ENCODE data around the gene EFNB2. TPM values are rescaled to one million over a fixed set of nuclear protein-coding genes. Genes with fewer than 3 reads are reported as not detected.

EFNB2 gene
- total and polyA plus RNA-seq, 2 of the 8 experiments (the other 6 are each of a cell fraction or from before 2014, with no cell fraction given), result 8.2 to 12.0 TPM

- Histone ChIP-seq H3K79me1 (ENCODE audit: low read depth, low read length) (no peaks in the 10 kb centered on the region), H2BK15ac (ENCODE audit: low read length) (no peak overlapping the region), H2BK20ac (ENCODE audit: low read length) (no peak overlapping the region), H3K27me3 (replicated peaks in 1 of 4; ENCODE audit: control insufficient read depth in 3 of 4, extremely low read depth in 1 of 4, insufficient read depth in 3 of 4, low read length in 3 of 4) (no peaks in the 10 kb centered on the region), H2BK12ac (ENCODE audit: low read depth, low read length) (no peak overlapping the region), H3K9me3 (ENCODE audit: insufficient read depth in 2 of 2, low read depth in 1 of 2, low read length in 1 of 2) (no peaks in the 10 kb centered on the region), H4K5ac (ENCODE audit: insufficient read length, low read depth, low read length) (no peak overlapping the region), H4K8ac (ENCODE audit: extremely low read depth, insufficient read depth, low read length) (no peak overlapping the region), H4K20me1 (replicated peaks in 1 of 2; ENCODE audit: control insufficient read depth in 1 of 2, insufficient read depth in 2 of 2, low read length in 2 of 2) (no peaks in the 10 kb centered on the region), H3K23me2 (ENCODE audit: low read depth, low read length) (no peaks in the 10 kb centered on the region; the same call in 1 of the 2 replicates), H3K9ac (replicated peaks in 1 of 4; ENCODE audit: extremely low read depth in 1 of 4, low read depth in 3 of 4, low read length in 3 of 4) (no peak overlapping the region), H3K79me2 (ENCODE audit: control insufficient read depth in 1 of 2, insufficient read depth in 2 of 2, low read length in 2 of 2) (no peaks in the 10 kb centered on the region), H3K4me1 (replicated peaks in 1 of 4; ENCODE audit: control insufficient read depth in 3 of 4, insufficient read depth in 4 of 4, low read length in 3 of 4) (0 out of 7 replicates have a peak, but pooled peaks cover 0 to 2% (median 0%) of the 10 kb centered on the region in 4 experiments), H3K27ac (ENCODE audit: low read depth, low read length) (no peak overlapping the region), H3K4me3 (ENCODE audit: extremely low read depth in 1 of 4, insufficient read depth in 2 of 4, low read depth in 3 of 4, low read length in 4 of 4) (no peak overlapping the region), H3K18ac (ENCODE audit: extremely low read depth, low read length) (no peak overlapping the region), H3K4me2 (ENCODE audit: insufficient read depth in 1 of 2, low read depth in 2 of 2, low read length in 2 of 2) (no peak overlapping the region), H2BK120ac (replicated peaks; ENCODE audit: low read depth, low read length) (no peak overlapping the region), H3K36me3 (ENCODE audit: control insufficient read depth in 2 of 4, insufficient read depth in 4 of 4, low read length in 3 of 4) (no peaks in the 10 kb centered on the region), H3K56ac (replicated peaks; ENCODE audit: insufficient read length, low read depth, low read length) (no peak overlapping the region), H3K4ac (replicated peaks; ENCODE audit: insufficient read length, low read depth, low read length) (no peak overlapping the region), H4K91ac (replicated peaks; ENCODE audit: insufficient read length, low read length) (no peak overlapping the region), H2BK5ac (ENCODE audit: low read depth, low read length) (no peak overlapping the region), H3K14ac (ENCODE audit: insufficient read length) (no peak overlapping the region), H3K23ac (ENCODE audit: insufficient read length) (no peak overlapping the region), H2AK5ac (ENCODE audit: low read depth, low read length) (no peak overlapping the region), H2AFZ (ENCODE audit: low read length) (no peak overlapping the region)
- POLR2A ChIA-PET (ENCODE audit: partially characterized antibody), result no interaction called here
- FAIRE-seq (no peak), DNase-seq (ENCODE audit: low read depth in 1 of 2, low spot score in 2 of 2) (no peak)
- CTCF ChIA-PET (ENCODE audit: partially characterized antibody), result interaction anchor here (0.5 to 2.4 kb wide), 4 partner anchors 18 to 1557 kb away, joined by 3 to 7 read pairs (median 5); no protein-coding TSS in a partner anchor
- WGBS, 2 experiments (ENCODE audit: extremely low coverage in 1 of 2, insufficient coverage in 1 of 2, insufficient read length in 1 of 2, insufficient replicate concordance in 2 of 2, low coverage in 1 of 2, low lambda C conversion rate in 2 of 2, missing lambda C conversion rate in 1 of 2), result 71% methylated on average over 7 of the region's 7 CpGs; no CpG with 5 or more reads in 1 of the 2 experiments
- TF ChIP-seq ZNF274 (IDR thresholded peaks at IDR 0.05; ENCODE audit: borderline replicate concordance, extremely low read depth, low read length) (no peak), NANOG (IDR thresholded peaks at IDR 0.05; ENCODE audit: insufficient read depth, low read depth, low read length, poor library complexity, severe bottlenecking) (no peak), EP300 (IDR thresholded peaks at IDR 0.05; ENCODE audit: borderline replicate concordance in 1 of 2, low read depth in 2 of 2, low read length in 2 of 2) (no peak), SIRT6 (IDR thresholded peaks at IDR 0.05; ENCODE audit: low read length) (no peak), NRF1 (IDR thresholded peaks at IDR 0.05; ENCODE audit: low read depth, low read length) (no peak), SRF (IDR thresholded peaks at IDR 0.05; ENCODE audit: low read depth, low read length) (no peak), GABPA (IDR thresholded peaks at IDR 0.05; ENCODE audit: borderline replicate concordance, insufficient read depth, low read length) (no peak), SP1 (IDR thresholded peaks at IDR 0.05; ENCODE audit: low read depth, low read length) (no peak), YY1 (IDR thresholded peaks at IDR 0.05; ENCODE audit: low read depth, low read length) (no peak)
Measured at GRCh38 chr13:106453101-106453500, 82.4 kb downstream of the EFNB2 start.

Measured in H1 (cell line).